SKM-1 treated with dmso at 0.1 percent for 144 hours (cell line): ENCODE data around the gene PHACTR2.
A peak's percentile ranks its signal among the peaks of the same experiment; 100 is the strongest.
"Not testable (repeated sequence)": the region's sequence is repeated elsewhere in the genome, so short reads cannot be mapped to it uniquely, and the experiment has no call there.

ENCODE experiments used
- DNase-seq: peaks from one replicate; lab custom pipeline; 2025; ENCODE audit not compliant: unreplicated experiment; lab: John Stamatoyannopoulos, UW

The PHACTR2 gene

DNA sequence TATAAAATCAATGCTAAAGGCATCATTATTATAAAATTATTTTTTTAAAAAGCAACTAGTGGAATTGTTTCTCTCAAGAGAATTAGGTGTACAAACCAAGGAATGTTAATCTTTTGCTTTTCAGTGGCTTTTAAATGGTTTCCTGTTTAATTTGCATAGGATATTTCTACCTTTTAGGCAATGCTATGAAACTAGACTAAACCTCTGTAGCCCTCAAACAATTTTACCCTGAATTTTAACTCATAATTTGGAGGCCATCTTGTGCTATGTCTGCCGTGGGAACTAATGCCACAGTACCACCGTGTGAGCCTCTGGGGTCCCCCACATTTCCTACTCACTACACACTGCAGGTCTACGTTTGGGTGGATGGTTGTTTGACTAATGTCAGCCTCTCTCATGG lies 20.6 kb downstream of the PHACTR2 start:
- DNase-seq: no peak

DNA sequence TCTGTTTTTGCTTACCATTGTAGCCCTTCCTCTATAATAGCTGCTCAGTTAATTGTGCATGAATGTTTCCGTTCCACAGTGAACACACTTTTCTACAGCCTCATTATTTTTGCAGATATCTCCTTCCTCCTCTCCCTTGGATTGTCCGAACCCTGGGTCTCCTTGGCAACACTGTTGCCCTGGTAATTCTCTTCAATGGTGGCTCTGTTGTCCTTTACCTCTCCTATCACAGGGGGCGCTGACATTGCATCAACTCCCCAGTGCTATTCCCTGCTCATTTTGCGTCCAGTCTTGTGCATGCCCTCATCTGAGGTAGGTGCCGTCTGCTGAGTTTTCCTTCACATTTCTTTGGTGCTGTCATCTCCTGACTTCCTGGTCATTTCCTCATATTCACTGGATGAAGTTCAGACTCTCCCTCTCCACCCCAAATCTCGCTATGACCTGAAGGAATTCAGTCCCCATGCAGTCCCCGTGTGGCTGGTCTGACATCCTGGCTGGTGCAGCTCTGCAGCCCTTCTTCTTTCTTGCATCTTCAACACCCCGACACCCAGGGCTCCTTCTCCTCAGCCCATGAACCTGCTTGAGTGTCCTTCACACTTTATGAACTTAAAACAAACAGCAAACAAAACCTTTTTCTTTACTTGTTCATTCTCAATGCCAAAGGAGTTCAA lies 21.1 kb downstream of the PHACTR2 start:
- DNase-seq: no peak

DNA sequence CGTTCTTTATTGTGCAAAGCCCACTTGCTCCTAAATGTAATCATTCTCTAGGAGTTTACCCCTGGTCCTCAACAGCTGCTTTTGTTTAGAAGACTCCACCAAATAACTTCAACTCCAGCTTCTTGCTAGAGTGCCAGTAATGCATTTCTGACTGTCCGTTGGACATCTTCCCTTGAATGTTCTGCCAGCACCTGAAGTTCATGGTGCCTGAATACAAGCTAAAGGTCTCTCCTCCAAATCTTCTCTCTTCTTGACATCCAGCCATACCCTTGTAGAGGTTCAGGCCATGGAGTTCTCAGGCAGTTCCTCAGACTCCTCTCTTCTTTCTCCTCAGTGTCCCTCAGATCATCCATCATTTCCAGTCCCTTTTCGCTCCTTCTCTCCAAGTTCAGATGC lies 21.7 kb downstream of the PHACTR2 start:
- no peak for DNase-seq

DNA sequence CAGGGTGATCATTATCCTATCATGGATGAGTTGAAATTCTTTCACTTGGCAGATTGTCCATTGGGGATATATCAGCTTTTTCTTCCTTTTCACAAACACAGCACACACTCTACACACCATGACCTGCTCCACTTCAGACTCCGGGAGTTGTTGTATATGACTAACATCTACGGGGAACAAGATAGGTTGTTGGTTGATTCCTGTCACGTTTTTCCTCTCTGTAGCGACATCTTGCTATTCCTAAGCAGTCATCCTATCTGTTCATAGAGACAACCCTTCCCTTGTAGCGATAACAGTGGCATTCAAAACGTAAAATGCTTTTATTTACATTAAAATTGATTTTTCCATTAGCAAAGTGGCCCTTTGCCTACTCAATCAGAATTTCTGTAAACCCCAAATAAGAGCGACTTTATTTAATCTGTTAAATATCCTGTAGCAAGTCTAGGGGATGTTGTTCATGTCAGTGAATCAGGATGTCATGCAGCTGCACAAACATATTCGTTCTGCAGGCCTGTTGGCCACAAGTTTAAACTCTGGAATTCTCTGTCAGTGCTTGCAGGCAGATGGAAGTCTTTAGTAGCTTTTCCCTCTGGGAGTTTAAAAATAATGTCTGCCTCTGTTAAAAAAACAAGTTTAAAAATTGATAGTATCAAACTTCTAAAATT lies 23.1 kb downstream of the PHACTR2 start:
- DNase-seq: no peak

DNA sequence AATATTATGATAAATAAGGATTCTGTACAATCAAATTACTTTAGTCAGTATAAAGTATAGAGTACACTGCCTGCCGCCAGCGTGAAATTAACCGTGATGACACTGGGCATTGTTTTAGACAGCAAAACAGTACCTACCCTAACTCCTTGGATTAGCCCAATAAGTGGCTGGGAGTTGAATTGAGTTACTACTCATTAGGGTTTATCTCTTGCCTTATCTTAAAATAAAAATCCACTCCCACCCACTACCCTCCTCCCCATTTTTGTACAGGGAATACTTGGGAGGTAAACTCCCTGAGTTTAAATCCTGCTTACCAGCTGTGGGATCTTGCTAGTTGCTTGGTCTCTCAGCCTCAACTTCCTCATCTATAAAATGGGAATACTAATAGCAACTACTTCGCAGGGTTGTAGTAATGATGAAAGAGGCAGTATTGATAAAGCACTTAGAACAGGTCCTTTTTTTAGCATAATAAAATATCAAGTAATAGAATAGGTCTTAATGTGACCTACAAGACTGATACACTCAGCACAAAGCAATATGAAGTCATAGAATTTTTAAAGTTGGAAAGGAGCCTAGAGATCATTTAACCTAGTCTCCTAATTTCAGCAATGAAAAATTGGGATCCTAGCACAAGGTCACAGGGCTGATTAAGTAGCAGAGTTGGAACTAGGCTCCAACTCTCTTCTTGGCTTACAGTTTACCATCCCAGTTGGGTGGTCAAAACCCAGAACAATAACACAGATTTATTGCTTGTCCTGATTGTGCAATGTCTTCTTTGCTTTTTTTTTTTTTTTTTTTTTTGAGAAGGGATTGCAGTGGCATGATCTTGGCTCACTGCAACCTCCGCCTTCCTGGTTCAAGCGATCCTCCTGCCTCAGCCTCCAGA lies 23.8 kb downstream of the PHACTR2 start:
- DNase-seq: no peak

DNA sequence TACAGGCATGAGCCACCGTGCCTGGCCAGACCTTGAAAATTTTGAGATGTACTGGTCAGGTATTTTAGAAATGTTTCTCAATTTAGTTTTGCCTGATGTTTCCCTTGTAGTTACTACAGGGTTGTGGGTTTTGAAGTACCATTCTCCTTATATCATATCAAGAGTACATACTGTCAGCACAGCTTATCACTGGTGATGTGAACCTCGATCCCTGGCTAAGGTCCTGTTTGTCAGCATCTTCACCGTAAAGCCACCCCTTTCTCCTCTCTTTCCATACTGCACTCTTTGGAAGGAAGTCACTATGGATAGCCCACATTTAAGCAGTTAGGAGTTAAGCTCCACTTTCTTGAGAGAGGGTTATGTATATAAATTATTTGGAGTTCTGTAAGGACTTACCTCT lies 27.8 kb downstream of the PHACTR2 start:
- DNase-seq: no peak

DNA sequence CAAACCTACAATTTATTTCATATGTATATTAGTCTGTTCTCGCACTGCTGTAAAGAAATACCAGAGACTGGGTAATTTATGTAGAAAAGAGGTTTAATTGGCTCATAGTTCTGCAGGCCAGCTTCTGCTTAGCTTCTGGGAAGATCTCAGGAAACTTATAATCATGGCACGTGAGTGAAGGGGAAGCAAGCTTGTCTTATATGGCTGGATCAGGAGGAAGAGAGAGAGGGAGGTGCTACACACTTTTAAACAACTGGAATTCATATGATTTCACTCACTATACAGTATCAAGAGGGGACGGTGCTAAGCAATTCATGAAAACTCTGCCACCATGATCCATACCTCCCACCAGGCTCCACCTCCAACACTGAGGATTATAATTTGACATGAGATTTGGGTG lies 29.9 kb downstream of the PHACTR2 start:
- DNase-seq: no peak

DNA sequence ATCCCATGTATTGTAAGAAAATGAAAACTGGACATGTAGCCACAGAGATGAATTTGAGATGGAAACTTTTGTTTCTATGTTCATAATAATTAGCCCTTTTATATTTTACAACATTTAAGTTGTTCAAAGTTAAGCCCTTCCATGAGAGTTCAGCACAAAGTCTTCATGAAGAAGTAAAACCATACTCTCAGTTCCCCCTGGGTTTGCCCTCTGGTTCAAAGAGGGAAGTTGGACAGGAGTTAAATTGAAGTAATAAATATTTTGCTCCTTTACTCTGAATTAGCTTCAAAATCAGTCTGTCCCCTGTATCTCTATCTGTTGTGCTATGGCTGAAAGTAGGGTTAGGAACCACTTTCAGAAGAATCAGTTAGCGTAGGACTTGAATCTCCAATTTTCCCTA lies 31.1 kb downstream of the PHACTR2 start:
- peak; percentile 17 for DNase-seq

DNA sequence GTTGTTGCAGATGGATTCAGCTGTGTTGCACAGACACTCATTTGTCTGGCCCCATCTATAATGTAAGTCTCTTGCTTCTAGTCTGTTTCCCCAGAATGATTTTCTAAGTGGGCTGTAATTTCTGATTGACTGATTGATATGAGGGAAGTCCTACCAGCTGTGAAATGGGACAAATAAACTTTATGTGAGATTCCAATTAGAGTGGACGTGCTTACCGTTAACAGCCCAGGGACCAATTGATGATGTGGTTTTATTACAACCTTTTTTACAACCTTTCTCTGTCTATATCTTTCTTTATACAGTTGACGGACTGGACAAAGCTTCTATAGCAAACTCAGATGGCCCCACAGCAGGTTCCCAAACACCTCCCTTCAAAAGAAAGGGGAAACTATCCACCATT lies 33.9 kb downstream of the PHACTR2 start:
- no peak for DNase-seq

DNA sequence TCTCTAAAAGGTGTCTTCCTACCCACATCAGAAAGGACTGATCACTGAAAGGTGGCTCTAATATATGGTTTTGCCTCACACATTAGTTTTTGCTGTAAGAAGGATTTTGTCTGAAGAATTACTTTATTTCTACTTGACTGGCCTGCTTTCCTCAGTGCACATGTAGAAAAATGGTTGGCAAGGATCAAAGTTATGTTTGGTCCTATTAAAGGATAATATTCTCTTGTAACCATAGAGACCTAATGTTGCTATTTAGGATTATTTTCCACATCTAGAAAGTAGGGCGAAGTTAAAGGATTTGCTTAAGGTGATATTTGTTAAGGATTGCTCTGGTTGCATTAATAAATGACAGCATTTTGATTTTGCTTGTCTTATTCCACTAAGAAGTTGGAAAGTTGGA lies 40.7 kb downstream of the PHACTR2 start:
- no peak for DNase-seq

DNA sequence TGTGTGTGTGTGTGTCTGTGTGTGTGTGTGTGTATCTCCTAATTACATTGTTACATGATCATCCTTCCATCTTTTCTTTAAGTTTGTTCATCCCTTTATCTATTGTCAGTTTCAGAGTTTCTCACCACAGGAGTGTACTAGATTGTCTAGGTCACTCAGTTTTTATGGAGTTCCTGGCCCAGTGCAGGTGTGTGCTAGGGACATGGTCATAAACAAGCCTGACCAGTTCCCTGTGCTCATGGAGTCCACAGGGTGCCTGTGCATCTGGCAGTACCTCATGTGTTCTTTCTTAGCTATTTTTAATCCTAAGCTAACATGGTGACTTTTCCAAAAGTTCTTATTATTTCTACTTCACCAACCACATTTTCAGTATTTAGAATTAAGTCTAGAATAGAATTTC lies 43.9 kb downstream of the PHACTR2 start:
- no peak for DNase-seq

DNA sequence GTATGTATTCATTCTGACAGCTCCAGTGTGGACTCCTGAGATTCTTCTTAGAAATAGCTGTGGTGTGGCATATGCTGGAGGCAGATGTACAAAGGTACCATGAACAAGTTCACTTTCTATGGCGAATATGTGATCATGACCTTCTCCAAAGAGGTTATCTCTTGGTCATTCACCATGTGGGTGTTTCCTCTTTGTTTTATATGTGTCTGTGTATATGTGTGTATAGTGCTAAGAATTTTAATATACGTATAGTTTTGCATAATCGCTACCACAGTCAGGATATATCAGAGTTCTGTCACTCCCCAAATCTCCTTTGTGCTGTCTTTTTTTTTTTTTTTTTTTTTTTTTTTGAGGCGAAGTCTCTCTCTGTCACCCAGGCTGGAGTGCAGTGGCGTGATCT lies 47.1 kb downstream of the PHACTR2 start:
- no peak for DNase-seq

DNA sequence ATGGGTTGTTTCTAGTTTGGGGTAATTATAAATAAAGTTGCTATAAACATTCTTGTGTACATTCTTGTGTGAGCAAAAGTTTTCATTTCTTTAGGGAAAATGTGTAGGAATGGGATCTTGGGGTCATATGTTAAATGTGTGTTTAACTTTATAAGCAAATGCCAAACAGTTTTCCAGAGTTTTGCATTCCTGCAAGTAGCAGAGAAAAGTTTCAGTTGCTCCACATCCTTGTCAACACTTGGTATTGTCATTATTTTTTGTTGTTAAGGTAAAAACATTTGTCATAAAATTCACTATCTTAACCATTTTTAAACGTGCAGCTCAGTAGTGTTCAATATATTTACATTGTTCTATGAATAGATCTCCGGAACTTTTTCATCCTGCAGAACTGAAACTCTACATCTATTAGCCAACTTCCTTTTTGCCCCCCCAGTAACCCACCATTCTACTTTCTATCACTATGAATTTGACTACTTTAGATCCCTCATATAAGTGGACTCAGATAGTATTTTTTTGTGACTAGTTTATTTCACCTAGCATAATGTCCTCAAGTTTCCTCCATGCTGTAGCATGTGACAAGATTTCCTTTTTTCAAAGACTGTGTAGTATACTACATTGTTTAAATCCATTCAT lies 48.4 kb downstream of the PHACTR2 start:
- no peak for DNase-seq

DNA sequence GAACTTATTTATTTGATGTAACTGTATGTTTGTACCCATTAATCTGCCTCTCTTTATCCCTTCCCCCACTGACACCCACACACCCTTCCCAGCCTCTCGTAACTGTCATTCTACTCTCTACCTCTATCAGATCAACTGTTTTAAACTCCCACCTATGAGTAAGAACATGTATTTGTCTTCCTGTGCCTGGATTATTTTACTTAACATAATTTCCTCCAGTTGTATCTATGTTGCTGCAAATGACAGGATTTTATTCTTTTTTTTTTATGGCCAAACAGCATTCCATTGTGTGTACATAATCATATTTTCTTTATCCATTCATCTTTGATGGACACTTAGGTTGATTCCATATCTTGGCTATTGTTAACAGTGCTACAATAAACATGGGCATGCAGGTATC lies 49.3 kb downstream of the PHACTR2 start:
- no peak for DNase-seq

DNA sequence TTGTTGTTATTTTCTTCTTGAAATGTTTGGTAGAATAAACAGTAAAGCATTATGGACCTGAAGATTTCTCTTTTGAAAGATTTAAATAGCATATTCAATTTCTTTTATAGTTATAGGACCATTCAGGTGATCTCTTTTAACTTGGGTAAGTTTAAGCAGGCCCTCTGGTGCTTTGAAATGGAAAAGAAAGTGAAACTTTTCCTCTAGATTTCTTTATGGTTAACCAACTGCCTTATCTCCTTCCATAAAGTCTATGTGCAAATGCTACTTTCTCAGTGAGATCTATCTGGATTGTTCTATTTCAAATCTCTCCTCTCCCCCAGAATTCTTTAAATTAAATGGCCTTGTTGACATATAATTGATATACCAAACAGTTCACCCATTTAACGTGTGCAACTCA lies 54.0 kb downstream of the PHACTR2 start:
- DNase-seq: no peak

DNA sequence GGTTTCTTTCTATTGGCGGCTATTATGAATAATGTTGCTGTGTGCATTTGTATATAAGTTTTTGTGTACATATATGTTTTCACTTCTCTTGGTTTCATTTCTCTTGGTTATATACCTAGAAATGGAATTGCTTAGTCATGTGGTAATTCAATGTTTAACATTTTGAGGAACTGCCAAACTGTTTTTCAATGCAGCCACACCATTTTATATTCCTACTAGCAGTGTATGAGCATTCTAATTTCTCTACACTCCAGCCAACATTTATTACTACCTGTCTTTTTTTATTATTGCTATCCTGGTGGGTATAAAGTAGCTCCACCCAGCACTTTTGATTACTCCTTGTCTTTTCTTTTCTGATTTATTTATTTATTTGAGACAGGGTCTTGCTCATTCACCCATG lies 54.8 kb downstream of the PHACTR2 start:
- DNase-seq: peak; percentile 7

DNA sequence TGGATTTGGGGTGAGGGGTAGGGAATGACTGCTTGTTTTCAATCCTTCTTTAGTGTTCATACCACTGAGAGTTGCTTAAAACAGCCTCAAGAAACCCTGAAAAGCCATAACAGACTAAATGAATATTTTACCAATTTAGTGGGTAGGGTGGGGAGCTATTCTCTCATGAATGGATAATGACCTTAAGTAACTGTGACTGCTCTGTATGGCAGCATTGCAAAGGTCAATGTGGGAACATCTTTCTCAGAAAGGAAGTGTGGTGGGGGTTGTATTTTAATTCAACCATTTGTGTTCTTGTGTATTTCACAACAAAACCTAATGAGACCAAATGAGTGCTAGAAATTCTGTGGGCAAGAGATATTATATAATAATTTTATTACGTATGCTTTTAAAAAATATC lies 55.7 kb downstream of the PHACTR2 start:
- DNase-seq: no peak

DNA sequence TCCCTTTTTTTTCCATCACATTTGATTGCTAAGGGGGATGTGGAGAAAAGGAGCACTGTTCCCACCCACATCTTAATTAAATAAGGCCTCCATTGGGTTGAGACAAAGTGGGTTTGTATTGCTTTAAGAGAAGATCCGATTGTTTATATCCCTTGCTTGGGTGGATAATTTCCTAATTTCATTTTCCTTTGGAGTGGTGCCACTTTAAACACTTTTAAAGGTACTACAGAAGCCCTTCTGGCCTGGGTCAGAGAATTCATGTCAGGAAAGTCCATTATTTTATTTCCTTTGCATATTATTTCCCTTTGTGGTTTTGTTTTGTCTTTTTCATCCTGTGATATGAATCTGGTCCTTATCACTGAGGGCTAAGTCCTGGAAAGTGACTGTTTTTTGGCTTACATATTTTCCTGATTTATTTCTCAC lies 56.9 kb downstream of the PHACTR2 start:
- no peak for DNase-seq

DNA sequence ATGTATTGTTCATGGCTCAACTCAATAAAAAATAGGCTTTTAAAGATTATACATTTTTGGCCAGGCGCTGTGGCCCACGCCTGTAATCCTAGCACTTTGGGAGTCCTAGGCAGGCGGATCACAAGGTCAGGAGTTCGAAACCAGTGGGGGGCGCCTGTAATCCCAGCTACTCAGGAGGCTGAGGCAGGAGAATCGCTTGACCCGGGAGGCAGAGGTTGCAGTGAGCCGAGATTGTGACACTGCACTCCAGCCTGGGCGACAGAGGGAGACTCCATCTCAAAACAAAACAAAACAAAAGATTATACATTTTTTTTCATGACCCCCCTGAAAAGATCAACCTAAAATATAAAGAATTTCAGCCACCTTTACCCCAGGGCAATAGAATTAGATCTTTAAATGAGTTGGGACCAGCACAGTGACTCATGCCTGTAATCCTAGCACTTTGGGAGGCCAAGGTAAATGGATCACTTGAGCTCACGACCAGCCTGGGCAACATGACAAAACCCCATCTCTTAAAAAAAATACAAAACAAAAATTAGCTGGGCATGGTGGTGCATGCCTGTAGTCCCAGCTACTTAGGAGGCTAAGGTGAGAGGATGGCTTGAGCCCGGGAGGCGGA lies 60.4 kb downstream of the PHACTR2 start:
- not testable (repeated sequence) for DNase-seq

DNA sequence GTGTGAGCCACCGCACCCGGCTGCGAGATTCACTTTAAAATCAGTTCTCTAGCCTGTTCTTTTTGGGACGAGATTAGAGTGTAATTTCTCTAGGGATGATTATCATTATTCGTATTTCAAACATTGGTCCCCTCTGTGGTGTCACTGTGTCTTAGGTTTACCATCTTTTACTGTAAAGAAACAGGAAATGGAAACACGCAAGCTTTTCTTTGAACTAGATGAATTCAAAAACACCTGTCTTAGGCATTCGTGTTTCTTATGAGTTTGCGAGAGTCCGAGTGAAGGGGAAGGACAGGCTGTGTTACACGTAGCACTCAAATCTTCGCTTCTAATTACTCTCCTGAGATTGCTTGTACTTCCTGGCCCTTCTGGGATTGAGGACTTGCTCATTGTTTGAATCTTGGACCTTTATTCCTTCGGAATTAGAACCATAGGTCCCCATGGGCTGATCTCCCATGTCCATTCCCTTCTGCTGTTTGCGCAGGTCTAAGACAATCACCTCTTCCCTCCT lies 61.6 kb downstream of the PHACTR2 start:
- DNase-seq: no peak

DNA sequence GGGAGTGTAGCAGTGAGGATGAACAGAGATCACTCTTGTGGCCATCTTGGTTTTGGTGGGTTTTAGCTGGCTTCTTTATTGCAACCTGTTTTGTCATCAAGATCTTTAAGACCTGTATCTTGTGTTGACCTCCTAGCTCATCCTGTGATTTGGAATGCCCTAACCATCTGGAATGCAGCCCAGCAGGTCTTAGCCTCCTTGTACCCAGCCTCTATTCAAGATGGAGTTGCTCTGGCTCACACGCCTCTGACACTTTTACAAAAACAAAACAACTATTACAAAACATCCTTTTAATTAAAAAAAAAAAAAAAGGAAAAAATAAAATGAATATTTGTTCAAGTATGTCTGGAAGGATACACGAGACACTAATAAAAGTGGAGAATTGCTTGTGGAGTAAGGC lies 62.4 kb downstream of the PHACTR2 start:
- no peak for DNase-seq
